Measurements from ENCODE around the gene FBXO44. TPM values are rescaled to one million over a fixed set of nuclear protein-coding genes. Genes with fewer than 3 reads are reported as not detected.

Gene FBXO44
- total RNA-seq, 1 experiment from 2014 or later, result 24.5 TPM

DNA sequence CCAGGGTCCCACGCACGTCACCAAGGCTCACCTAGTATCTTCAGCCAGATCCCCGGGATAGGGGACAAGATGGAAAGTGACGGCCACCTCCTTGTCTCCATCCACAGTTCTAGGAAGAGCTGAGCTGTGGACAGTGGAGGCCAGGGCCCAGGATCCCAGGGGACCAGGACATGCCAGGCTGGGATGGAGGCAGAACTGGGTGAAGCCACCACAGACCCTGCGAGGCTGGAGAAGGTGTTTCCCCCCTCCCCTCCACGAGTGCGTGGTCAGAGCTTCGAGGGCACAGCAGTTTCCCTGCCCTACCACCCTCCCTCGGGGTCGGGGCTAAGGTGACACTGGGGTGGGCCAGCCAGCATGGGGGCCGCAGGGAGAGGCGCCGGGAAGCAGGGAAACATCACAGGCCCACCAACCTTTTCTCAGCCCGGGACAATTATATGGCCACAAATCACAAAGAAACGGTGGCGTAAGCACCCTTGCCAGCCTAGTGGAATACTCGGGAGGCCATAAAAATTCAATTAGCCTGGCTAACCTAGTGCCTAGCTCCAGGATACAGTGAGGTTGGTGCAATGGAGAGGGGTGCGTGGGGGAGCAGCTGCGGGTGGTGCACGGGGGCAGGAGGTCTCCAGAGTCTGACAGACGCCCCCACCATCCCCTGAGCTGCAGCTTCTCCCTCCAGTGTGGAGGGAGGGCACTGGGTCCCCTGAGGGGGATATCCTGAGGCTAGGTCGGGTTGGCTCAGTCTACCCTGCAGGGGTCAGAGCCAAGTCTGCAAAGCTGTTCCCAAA lies 50.2 kb downstream of the FBXO44 start:
- H2AK5ac ChIP-seq (ENCODE audit: insufficient read length, low read length), result no peak overlapping the region
- H3K79me1 ChIP-seq (ENCODE audit: insufficient read depth, low read depth, low read length, poor library complexity, severe bottlenecking), result no peaks in the 10 kb centered on the region
- no peak overlapping the region for H3K18ac ChIP-seq (ENCODE audit: insufficient read length, low read depth, low read length)
- no peak overlapping the region for H4K91ac ChIP-seq (ENCODE audit: insufficient read length, low read depth, low read length)
- H3K23me2 ChIP-seq (ENCODE audit: insufficient read length, low read depth, low read length, poor library complexity, severe bottlenecking), result peaks cover 5% of the 10 kb centered on the region
- no peak overlapping the region for H2BK15ac ChIP-seq (ENCODE audit: low read depth, low read length)
- no peaks in the 10 kb centered on the region; the same call in 1 of the 2 replicates for H3K79me2 ChIP-seq (ENCODE audit: insufficient read depth, low read length)
- H3K27ac ChIP-seq (ENCODE audit: insufficient read length, low read depth, low read length), result no peak overlapping the region
- no peak overlapping the region for H3K9ac ChIP-seq (ENCODE audit: extremely low read depth, insufficient read length, low read length)
- peaks cover 55 to 61% of the 10 kb centered on the region in 2 experiments for H3K4me1 Mint-ChIP-seq
- WGBS (ENCODE audit: extremely low coverage, insufficient read length, low lambda C conversion rate), result no CpG with 5 or more reads among the region's 22 CpGs
- peak overlapping the region; percentile 16 to 79 (median 56); a peak in 4 of 7 replicates for H3K27ac Mint-ChIP-seq
- no peak overlapping the region for H2AFZ ChIP-seq (ENCODE audit: low read length)
- peak overlapping the region in 1 of 2 experiments; percentile 49; a peak in 2 of 5 replicates for H3K4me3 Mint-ChIP-seq
- peak; percentile 25 for DNase-seq
- TF ChIP-seq, protein P1, sequence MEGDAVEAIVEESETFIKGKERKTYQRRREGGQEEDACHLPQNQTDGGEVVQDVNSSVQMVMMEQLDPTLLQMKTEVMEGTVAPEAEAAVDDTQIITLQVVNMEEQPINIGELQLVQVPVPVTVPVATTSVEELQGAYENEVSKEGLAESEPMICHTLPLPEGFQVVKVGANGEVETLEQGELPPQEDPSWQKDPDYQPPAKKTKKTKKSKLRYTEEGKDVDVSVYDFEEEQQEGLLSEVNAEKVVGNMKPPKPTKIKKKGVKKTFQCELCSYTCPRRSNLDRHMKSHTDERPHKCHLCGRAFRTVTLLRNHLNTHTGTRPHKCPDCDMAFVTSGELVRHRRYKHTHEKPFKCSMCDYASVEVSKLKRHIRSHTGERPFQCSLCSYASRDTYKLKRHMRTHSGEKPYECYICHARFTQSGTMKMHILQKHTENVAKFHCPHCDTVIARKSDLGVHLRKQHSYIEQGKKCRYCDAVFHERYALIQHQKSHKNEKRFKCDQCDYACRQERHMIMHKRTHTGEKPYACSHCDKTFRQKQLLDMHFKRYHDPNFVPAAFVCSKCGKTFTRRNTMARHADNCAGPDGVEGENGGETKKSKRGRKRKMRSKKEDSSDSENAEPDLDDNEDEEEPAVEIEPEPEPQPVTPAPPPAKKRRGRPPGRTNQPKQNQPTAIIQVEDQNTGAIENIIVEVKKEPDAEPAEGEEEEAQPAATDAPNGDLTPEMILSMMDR (conservative IDR thresholded peaks at IDR 0.05), result no peak
- no peaks in the 10 kb centered on the region for H3K9me3 Mint-ChIP-seq
- H3K9me3 ChIP-seq (ENCODE audit: control insufficient read depth, low read depth, low read length), result no peaks in the 10 kb centered on the region
- no peaks in the 10 kb centered on the region for H3K27me3 Mint-ChIP-seq (ENCODE audit: low read depth)
- peaks cover 10% of the 10 kb centered on the region for H3K4me1 ChIP-seq (ENCODE audit: insufficient read depth, low read length)
- no peaks in the 10 kb centered on the region for H3K27me3 ChIP-seq (ENCODE audit: insufficient read depth, low read length)
- no peak overlapping the region for H3K23ac ChIP-seq (ENCODE audit: insufficient read length, low read depth, low read length)
- no peak overlapping the region for H3K56ac ChIP-seq (ENCODE audit: insufficient read length, low read depth, low read length)
- H2BK12ac ChIP-seq (ENCODE audit: insufficient read length, low read depth, low read length), result no peak overlapping the region
- peaks cover 8% of the 10 kb centered on the region for H4K20me1 ChIP-seq (ENCODE audit: control insufficient read depth, insufficient read depth, insufficient read length)
- H3T11ph ChIP-seq (ENCODE audit: low read length), result no peak overlapping the region
- peaks cover 9 to 21% (median 10%) of the 10 kb centered on the region in 3 experiments for H3K36me3 Mint-ChIP-seq (ENCODE audit: insufficient read depth in 1 of 3, low read depth in 3 of 3)
- H3K4me2 ChIP-seq (ENCODE audit: insufficient read depth, insufficient read length, low read length), result no peak overlapping the region
- H4K8ac ChIP-seq (replicated peaks; ENCODE audit: insufficient read length, low read depth, low read length), result no peak overlapping the region
- H2BK120ac ChIP-seq (ENCODE audit: low read depth, low read length, poor library complexity, severe bottlenecking), result no peak overlapping the region
- no peak overlapping the region for H2BK5ac ChIP-seq (ENCODE audit: insufficient read length, low read length)
- H3K14ac ChIP-seq (ENCODE audit: insufficient read depth, low read length), result no peak overlapping the region
- no peak overlapping the region for H3K4ac ChIP-seq (ENCODE audit: low read depth, low read length)
- no peak overlapping the region for H4K5ac ChIP-seq (ENCODE audit: insufficient read length, low read depth, low read length)
- H2BK20ac ChIP-seq (ENCODE audit: low read depth, low read length, poor library complexity, severe bottlenecking), result no peak overlapping the region

All from H9 (cell line).